Measurements from ENCODE around the gene PTPRD. TPM values are rescaled to one million over a fixed set of nuclear protein-coding genes. Genes with fewer than 3 reads are reported as not detected.

The PTPRD gene
- total and polyA plus RNA-seq, 9 of the 15 experiments (the other 6 are each of a cell fraction or from before 2014, with no cell fraction given), result 0.11 TPM; not detected in 8

- intact Hi-C loops (cut with micrococcal nuclease), result no loop called here
- Histone ChIP-seq H3K4me1 (replicated peaks in 1 of 2; ENCODE audit: control insufficient read depth in 2 of 2, insufficient read depth in 2 of 2, low read length in 2 of 2) (no peaks in the 10 kb centered on the region), H3K4me2 (ENCODE audit: insufficient read depth, low read length) (no peak overlapping the region), H3K9ac (ENCODE audit: insufficient read depth in 1 of 2, low read depth in 2 of 2, low read length in 2 of 2) (no peak overlapping the region), H3K27me3 (ENCODE audit: control insufficient read depth in 2 of 2, insufficient read depth in 2 of 2, low read length in 2 of 2) (no peaks in the 10 kb centered on the region), H3K79me2 (ENCODE audit: control insufficient read depth, insufficient read depth, low read length) (no peaks in the 10 kb centered on the region), H3K9me3 (replicated peaks; ENCODE audit: control insufficient read depth, insufficient read depth, low read depth, low read length) (no peaks in the 10 kb centered on the region), H3K4me3 (no peak overlapping the region), H3K27ac (ENCODE audit: extremely low read depth, low read depth, low read length) (no peak overlapping the region), H4K20me1 (replicated peaks; ENCODE audit: control insufficient read depth, insufficient read depth, low read length) (no peaks in the 10 kb centered on the region), H2AFZ (ENCODE audit: low read depth, low read length) (no peak overlapping the region), H3K36me3 (ENCODE audit: control insufficient read depth, insufficient read depth, low read length) (no peaks in the 10 kb centered on the region), H3K9me1 (ENCODE audit: control insufficient read depth, insufficient read depth, low read length) (no peaks in the 10 kb centered on the region)
- ATAC-seq (no peak), FAIRE-seq (no peak), DNase-seq (ENCODE audit: extremely low read depth in 1 of 4, low spot score in 3 of 4) (no peak)
- ChIA-PET CTCF (ENCODE audit: low intra/inter-chr PET ratio) (no interaction called here), POLR2A (no interaction called here)
- in situ Hi-C loops (cut with MboI), result no loop called here
- WGBS (ENCODE audit: insufficient coverage, low coverage, missing lambda C conversion rate), result 2% methylated on average over 27 of the region's 44 CpGs
- TF ChIP-seq ZNF436 (CRISPR knock-in tag; IDR thresholded peaks at IDR 0.05) (no peak), ZBTB43 (CRISPR knock-in tag; IDR thresholded peaks at IDR 0.05) (no peak), ZNF449 (CRISPR knock-in tag; IDR thresholded peaks at IDR 0.05) (no peak), ETS1 (conservative IDR thresholded peaks at IDR 0.05; ENCODE audit: control insufficient read depth, low read depth, low read length) (no peak), ELK3 (CRISPR knock-in tag; IDR thresholded peaks at IDR 0.05) (no peak), ZNF780A (CRISPR knock-in tag; IDR thresholded peaks at IDR 0.05) (no peak), CSDE1 (IDR thresholded peaks at IDR 0.05) (no peak), NCOA6 (IDR thresholded peaks at IDR 0.05) (no peak), BCOR (IDR thresholded peaks at IDR 0.05) (no peak), EHMT2 (IDR thresholded peaks at IDR 0.05) (no peak), GATAD2A (IDR thresholded peaks at IDR 0.05) (no peak), XRCC4 (IDR thresholded peaks at IDR 0.05; ENCODE audit: extremely low read depth, insufficient read depth, insufficient read length) (no peak), RBM15 (IDR thresholded peaks at IDR 0.05; ENCODE audit: insufficient read depth, low read length) (no peak), PURB (CRISPR knock-in tag; IDR thresholded peaks at IDR 0.05; ENCODE audit: low read depth) (no peak)
- no TSS peak for BruUV-seq (replicated peaks)
These were observed 1899.5 kb downstream of the PTPRD start for GRCh38 chr9:8713149-8713810.
